ENCODE data around the gene ZNF334.

Gene ZNF334

DNA sequence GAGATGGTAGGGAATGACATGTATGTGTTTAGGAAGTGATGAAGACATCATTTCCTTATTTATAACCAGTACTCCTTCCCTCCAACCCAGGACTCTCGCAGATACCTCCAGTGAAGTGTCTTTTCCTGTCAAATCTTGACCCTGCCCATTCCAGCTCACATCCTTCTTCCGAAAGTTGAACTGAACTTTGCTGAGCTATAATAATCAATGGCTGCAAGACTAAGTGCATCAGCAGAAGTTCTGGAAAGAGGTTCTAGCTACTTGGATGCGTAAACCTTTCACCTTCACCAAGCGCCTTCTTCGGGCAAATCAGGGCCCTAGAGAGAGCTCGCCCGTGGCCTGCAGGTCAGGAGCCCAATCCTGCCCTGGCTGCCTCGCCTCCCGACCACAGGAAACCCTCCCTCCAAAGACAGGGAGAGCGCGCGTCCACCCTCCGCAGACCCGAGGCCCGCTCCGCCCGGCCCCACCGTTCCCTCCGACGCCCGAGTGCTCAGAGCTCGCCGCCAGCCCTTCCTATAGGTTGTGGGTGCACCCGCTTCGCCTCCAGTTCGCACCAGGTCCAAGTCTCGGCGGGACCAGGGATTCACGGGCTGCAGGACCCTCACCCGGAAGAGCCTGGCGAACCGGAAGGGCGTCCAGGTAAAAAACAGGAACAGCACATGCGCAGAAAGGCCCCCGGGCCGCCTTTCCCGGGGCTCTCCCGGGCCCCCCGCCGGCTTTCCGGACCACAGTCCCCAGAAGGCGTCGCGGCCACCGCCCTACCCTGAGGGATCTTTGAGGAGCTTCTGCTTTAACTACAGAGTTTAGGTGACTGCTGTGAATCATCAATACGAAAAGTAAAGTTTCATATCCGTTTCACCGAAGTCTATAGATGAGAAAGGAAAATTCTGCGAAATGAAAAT is at the start of gene ZNF334:
Gene ZNF334, minus strand, starts transcription at position 617 of the 902 bp plus-strand sequence. CDS start 1,457 bp downstream, outside the sequence.
- DNase-seq (ENCODE audit: low spot score) = peak; percentile 78

GRCh38 chr20:46562373-46563169 is 49.2 kb upstream of the ZNF334 start:
- DNase-seq (ENCODE audit: low spot score) = peak; percentile 93

- DNase-seq (ENCODE audit: low spot score) = no peak
Measured at GRCh38 chr20:46562009-46562372, 48.6 kb upstream of the ZNF334 start.

GRCh38 chr20:46559685-46560440 is 46.5 kb upstream of the ZNF334 start:
- DNase-seq (ENCODE audit: low spot score) = no peak

- no peak for DNase-seq (ENCODE audit: low spot score)
Measured at GRCh38 chr20:46559001-46559400, 45.6 kb upstream of the ZNF334 start.

GRCh38 chr20:46558511-46558959 is 45.2 kb upstream of the ZNF334 start:
- DNase-seq (ENCODE audit: low spot score) = peak; percentile 69

DNA sequence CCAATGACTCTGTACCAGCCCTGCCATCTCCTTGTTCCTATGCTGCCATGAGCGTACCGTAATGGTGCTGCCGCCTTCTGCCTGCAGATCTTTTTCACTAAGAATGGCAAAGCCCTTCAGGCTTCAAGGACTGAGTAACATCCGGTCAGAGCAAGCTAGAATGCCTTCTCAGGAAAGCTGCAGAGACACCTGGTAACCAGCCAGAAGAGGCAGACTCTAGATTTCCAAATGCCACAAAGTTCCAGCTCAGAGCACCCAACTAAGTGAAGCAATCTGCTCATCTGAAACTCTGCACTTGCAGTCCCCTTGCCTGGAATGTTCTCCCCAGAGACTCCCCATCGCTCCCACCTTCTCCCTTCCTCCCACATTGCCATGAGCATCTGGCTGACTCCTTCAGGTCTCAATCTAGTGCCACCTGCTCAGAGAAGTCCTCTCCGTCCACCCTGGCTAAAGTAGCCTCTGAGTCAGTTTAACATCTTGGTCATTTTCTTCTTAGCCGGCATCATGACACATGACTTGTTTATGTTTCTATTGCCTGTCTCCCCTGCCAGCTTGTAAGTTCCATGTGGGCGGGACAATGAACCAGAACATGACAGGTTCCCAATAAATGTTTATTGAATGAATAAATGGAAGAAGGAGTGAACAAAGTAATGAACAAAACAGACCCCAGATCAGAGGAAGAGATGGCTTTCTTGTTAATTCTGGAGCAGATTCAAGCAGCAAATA is 44.0 kb upstream of the ZNF334 start:
- DNase-seq (ENCODE audit: low spot score) = no peak

GRCh38 chr20:46555370-46555956 is 42.1 kb upstream of the ZNF334 start:
- no peak for DNase-seq (ENCODE audit: low spot score)

DNA sequence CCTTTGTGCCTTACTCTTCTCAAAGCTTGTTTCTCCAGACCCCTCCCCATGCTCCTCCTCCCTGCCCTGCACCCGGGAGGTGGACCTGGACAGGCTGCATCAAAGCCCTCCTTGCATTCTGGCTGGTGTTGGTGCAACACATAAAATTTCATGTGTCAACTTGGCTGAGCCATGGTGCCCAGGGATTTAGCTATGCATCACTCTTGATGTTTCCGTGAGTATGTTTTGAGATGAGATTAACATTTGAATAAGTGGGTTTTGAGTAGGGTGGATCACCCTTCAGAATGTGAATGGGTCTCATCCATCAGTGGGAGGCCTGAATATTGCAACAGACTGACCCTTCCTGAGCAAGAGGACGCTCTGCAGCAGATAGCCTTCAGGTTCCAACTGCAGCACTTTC is 41.5 kb upstream of the ZNF334 start:
- DNase-seq (ENCODE audit: low spot score) = no peak

GRCh38 chr20:46553926-46554325 is 40.6 kb upstream of the ZNF334 start:
- DNase-seq (ENCODE audit: low spot score) = no peak

DNA sequence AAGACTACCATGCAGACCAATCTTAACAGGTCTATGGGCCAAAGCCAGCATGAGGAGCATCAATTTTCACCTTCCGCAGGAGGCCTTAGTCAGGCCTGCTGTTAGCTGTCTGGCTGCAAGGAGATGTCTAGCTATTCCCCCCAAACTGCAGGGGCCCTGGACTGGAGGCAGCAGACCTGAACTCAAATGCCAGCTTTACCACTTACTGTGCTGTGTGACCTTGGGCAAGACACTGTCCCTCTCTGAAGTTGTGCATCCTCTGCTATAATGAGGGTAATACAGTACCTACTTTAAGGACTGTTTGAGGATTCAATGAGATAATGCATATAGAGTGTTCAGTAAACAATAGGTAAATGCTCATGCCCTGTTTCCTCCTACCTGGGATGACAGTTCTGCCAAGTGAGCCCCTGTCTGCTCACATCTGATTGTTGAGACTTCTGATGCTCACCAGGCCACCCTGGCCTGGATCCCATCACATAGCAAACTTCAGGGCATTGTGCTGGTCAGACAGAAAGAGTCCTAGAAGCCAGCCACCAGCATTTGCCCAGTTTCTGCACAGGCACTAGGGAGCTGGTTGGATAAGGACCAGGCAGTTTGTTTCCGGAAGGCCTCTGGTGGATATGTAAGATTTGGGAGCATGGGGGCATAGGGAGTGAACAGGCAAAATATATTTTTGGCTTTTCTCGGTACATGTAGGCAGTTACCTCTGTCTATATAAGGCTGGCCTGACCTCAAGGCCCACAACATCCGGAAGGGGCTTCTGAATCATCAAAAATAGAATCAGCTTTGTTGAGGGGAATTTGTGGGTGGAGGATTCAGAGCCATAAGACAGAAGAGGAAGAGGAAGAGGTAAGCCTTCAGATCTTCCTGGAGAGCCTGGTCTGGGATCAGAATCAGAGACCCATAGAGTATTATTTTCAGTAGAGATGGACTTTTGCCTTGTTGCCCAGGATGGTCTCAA is 39.4 kb upstream of the ZNF334 start:
- DNase-seq (ENCODE audit: low spot score) = no peak

GRCh38 chr20:46551522-46552381 is 38.4 kb upstream of the ZNF334 start:
- DNase-seq (ENCODE audit: low spot score) = no peak

DNA sequence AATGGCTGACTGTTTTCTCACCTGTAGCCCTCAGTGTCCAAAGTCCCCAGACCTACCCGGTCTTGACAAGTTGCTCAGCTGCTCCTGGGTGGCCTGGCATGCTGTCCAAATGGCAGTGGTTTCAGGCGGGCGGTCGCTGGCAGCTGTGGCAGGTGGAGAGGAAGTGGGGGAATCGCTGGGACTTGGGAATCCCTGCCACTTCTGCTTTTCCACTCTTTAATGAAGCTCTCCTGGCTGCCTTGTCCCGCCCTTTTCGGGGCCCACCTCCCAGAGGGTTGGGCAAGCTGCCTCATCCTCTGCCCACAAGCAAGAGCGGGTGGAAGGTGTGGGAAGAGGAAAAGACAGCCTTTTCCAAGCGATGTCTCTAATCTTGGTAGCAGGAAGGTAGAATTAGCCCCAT is 37.1 kb upstream of the ZNF334 start, which contains the start of gene OCSTAMP:
Gene OCSTAMP, minus strand, starts transcription at position 194 of the 400 bp plus-strand sequence. Its CDS starts 94 bp downstream, at position 100.
- no peak for DNase-seq (ENCODE audit: low spot score)

GRCh38 chr20:46549188-46549972 is 36.0 kb upstream of the ZNF334 start:
- DNase-seq (ENCODE audit: low spot score) = no peak

- DNase-seq (ENCODE audit: low spot score) = no peak
Measured at GRCh38 chr20:46548688-46549087, 35.3 kb upstream of the ZNF334 start.

DNA sequence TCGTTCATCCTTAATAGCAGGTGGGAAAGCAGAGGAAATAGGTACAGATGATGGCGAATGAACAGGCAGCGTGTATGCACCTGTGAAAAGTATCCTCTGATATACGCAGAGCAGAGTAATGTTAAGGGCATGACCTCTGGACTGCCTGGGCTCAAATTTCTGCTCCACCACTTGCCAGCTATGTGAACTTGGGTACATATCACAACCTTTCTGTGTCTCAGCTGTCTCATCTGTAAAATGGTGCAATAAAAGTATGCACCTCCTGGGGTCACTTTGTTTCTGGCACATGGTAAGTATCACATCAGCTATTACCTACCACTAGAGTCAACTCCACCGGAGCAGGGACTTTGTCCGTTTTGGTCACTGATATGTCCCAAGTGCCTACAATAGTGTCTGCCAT is 34.6 kb upstream of the ZNF334 start:
- DNase-seq (ENCODE audit: low spot score) = no peak

- DNase-seq (ENCODE audit: low spot score) = no peak
Measured at GRCh38 chr20:46546936-46547335, 33.6 kb upstream of the ZNF334 start.

DNA sequence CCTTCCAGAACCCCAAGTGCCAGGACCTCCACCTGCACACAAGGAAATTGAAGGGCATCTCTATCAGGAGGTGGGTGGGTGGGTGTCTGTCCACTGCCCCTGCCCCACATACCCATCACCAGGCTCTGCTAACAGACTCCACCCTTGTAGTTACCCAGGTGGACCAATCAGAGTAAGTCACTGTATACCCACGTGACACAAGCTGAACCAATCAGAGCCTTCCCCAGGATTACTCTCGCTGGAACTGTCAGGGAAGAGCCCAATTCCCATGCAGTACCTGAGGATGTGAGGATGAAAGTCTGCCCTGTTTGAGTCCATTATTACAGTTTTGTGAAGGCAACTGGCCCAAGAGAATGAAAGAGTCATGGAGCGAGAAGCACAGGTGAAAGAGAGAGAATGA is 32.9 kb upstream of the ZNF334 start:
- no peak for DNase-seq (ENCODE audit: low spot score)
